ENCODE measurements around the gene ANO9.
A peak's percentile ranks its signal among the peaks of the same experiment; 100 is the strongest.
"Not testable (repeated sequence)": the region's sequence is repeated elsewhere in the genome, so short reads cannot be mapped to it uniquely, and the experiment has no call there.

ANO9 gene

DNA sequence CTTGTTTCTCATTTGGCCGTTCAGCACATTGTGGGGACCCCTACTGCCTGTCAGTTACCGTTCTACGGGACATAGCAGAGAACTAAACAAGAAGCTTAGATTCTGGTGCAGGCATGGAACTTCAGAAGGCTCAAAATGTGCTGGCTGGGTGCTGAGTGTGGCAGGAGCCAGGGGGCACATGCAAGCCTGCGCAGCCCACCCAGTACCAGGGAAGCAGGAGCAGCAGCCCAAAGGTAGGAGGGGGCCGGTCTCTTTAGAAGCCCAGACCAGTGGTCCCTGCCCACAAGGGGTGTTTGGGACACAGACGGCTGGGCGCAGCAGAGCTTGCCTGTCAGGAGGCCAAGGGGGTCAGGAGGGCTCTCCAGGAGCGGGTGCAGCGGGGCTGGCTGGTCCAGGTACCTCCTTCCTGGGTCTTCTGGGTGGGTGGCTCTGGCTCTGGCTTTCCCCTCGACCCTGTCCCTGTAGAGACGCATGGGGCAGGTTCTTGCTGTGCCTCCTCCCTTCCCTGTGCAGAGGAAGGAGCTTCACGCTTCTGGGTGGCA is 10.5 kb upstream of the ANO9 start:
- no peak for DNase-seq

DNA sequence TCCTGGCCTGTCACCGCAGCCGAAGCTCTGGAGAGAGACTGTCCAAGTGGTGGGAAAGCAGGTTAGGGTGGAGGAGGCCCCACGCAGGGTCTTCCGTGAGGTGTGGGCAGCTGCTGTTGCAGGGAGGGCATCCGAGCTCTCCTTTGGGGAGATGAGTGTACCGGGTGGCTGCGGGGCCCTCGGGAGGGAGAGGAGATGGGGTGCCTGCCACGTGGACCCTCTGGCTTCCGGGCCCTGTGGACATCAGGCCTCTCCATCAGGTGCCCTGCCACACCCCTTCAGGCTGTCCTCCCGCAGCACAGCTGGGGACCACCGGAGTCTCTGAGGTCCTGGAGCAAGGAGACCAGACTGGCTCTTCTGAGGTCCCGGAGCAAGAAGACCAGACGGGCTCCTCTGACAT is 9.9 kb upstream of the ANO9 start:
- DNase-seq: no peak

DNA sequence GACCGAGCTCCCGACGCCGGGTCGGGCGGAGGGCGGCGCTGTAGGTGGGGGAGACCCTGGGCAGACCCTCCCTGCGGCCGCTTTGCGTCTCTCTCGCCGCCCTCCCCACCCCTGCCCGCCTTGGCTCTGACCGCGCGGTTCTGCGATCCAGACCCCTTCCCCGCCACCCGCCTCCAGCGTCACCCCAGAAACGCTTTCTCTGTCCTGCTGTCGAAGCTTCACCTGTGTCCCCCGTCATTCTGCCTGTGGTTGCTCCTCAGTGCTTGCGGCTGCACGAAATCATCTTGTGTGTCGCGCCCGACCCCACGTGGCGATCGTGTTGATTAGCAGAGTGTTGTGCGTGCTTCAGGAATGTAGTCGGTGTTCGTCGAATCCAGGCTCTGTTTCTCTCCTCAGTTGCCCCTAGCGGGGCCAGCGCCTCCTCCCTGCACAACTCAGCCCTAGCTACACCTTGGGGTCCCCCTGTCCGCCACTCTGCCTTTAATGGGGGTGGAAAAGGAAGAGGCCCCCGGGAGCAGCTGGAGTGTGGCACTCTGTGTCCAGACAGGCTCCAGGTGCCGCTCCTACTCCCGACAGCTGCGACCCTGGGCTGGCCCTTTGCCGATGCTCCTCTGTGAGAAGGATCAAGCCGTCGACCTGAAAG is 9.1 kb upstream of the ANO9 start:
- DNase-seq: peak; percentile 58

DNA sequence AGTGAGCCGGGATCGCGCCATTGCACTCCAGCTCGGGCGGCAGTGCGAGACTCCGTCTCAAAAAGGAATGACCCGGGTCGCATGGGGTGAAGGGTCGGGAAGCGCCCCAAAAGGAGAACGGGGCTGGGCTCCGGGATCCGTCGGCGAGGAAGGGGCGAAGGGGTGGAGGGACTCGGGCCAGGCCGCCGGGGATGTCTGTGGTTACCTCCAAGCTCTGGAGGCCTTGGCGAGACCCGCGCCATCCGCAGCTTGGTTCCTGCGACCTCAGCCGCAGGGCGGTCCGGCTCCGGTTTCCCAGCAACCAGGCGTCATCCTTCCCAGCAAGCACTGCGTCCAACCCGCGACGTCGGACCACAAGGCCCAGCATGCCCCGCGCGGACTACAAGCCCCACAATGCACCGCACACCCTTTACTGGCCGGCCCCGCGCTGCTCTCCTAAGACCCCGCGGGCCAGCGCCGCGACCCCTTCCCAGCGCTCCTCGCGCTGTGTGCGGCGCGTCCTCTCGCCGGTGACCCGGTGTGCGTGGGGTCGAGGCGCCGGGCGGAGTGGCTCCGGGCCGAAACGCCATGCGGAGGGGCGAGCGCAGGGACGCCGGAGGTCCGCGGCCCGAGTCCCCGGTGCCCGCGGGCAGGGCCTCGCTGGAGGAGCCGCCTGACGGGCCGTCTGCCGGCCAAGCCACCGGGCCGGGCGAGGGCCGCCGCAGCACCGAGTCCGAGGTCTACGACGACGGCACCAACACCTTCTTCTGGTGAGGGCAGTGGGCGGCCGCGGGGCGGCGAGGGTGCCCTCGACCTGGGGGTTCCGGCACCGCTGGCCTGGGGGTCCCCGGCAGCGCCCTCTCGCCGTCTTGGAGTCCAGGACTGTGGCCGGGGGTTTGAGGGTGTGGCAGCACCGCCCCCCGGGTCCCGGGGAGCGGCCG is 8.3 kb upstream of the ANO9 start, which contains the start of gene PTDSS2:
Gene PTDSS2 (plus strand): TSS at position 391 of the 920 bp plus-strand sequence. CDS start 177 bp downstream, at position 568.
- peak; percentile 99 for DNase-seq

DNA sequence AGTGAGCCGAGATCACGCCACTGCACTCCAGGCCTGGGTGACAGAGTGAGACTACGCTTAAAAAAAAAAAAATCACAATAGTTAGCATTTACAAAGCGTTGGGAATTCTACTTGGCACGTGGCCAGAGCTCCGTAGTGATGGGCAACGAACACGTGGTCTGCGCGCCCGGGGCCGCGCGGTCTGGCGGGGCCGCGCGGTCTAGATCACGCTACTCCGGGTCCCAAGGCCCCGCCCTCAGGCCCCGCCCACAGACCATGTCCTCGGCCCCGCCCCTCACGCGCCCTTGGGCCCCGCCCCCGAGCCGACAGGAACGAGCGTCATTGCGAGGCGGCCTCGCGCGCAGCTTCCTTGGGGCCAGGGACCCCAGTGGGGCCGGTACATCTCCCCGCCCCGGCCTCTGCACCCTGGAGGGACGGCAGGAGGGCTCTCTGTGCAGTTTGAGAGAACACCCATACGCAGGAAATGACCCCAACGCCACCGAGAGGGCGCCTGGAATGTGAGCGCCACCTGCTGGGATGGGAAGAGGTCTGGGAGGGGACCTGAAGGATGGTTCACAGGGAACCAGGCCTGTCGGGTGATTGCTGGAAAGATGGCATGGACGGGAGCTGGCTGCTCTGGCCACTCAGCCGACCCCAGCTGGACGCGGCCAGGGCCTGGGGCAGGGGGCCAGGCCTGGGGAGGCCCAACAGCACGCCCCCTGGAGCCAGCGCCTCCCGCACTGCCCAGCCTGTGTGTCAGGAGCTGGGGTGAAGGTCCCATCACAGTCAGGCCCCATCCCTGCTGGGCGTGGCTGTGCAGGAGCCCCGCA is 6.3 kb upstream of the ANO9 start:
- peak; percentile 95 for DNase-seq

DNA sequence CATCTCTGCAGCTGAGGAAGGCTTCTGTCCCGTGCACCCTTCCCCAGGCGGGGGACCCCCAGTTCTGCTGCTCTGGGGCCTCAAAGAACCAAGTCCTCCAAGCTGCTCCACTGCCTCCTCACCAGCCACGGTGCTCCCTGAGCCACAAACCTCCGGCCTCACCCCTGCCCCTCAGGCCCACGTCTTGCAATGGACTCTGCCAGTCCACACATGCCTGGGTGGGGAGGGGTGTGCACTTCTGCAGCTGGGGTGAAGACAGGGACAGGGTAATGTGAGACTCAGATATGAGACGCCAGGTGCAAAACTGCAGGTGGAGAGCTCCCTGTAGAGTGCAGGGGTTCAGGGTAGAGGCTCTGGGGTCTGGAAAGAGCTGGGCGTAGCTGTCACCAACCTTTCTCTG is 5.1 kb upstream of the ANO9 start:
- DNase-seq: no peak

DNA sequence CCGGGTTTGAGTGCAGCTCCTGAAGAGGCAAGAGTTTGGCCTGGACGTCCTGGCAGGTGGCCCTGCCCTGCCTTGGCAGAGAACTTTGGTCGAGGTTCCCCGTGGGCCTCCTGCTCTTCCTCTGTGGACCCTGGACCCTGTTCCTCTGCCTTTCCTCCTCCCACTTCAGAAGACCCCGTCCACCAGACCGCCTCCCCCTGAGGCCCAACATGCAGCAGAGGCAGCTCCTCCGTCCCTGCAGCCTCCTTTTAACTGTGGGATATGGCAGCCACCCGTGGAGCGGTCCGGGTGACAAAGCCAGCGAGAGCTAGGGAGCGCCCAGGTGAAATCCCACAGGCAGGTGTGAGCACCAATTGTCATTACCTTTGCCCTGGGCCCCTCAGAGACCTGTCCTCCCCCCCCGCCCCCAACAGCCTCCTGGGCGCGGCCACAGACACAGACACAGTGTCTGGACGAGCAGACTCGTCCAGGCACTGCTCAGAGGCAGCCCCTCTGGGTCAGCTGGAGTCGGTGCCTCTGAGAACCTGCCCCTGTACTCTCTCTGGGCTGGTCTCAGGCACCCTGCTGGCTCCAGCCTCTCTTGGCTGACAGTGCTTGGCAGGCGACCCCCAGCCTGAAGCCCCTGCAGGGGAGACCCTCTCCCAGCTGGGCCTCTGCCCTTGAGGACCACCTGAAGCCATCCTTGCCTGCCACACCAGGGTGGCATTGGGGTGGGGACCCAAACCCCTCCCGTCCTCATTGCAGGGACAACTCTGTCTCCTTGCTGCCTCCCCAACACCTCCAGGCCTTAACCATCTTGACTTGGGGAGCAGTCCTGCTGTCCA is 4.2 kb upstream of the ANO9 start:
- no peak for DNase-seq

DNA sequence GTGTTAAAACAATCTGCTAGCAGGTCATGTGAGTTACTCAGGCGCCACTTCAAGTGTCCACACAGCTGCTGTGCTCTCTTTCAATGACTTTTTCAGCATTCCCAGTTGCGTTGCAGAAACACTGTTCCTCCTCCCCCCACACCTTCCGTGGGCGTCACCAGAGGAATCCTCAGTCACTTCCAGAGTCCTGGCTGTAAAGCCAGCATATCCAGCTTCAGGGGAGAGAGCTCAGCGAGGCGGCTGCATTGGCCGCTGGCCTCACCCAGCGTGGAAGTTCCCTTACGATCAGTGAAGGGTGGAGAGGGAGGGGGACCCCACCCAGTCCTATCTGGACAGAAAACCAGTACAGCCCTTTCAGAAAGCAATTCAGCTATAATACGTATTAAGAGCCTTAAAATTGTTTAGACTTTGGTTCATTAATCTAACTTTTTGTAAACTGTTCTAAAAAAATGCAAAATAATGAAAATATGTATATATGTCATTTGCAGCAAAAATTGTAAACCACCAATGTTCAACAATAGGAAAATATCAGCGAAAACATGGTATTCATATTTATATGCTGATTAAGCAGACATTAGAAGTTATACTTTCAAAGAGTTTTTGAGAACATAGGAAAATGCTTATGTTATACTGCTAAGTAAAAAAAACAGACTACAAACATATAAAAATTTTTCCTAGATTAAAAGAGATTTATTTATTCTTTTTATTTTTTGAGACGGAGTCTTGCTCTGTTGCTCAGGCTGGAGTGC is 2.8 kb upstream of the ANO9 start:
- DNase-seq: no peak

DNA sequence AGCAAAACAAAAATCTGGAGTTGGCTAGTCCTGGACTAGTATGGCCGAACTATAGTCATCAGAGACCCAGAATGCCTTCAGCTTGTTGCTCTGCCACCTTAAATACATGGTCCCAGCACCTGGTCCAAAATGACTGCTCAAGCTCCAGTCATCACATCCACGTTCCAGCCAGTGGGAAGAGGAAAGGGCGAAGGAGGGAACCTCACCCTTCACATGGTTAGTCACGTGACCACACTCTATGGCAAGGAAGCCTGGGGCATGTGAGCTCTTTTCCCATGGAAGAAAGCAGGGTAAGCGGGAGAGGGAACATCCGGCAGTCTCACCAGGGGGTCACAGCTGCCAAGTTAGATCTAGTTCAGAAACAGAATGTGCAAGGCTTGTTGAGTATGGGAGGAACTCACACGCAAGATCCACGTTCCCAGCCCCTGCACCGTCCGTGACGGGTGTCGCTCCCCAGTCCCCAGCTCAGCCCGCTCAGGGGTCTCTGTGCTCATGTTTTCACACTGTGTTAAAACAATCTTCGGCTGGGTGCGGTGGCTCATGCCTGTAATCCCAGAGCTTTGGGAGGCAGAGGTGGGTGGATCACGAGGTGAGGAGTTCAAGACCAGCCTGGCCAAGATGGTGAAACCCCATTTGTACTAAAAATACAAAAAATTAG is 1.9 kb upstream of the ANO9 start:
- DNase-seq: peak; percentile 50

DNA sequence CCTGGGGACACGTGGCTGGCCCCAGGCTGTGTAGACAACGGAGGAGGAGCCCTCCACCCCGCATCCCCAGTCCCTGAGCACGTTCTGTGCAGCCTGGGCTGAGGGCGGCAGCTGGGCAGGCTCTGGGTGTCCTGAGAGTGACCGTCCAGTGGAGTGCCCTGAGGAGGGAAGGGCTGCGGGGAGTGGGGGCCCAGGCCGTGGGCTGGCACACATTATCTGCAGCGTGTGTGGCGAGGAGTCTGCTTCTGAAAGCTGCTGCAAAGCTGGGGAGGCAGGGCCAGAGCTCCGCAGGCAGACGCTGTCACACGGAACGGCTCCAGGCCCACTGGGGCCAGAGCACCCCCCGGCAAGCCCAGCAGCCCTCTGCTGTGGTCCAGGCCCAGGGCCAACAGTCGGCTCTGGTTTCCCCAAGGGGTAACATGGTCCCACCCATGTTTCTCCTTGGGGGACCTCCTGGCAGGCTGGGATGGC is 835 bp upstream of the ANO9 start:
- DNase-seq: no peak

DNA sequence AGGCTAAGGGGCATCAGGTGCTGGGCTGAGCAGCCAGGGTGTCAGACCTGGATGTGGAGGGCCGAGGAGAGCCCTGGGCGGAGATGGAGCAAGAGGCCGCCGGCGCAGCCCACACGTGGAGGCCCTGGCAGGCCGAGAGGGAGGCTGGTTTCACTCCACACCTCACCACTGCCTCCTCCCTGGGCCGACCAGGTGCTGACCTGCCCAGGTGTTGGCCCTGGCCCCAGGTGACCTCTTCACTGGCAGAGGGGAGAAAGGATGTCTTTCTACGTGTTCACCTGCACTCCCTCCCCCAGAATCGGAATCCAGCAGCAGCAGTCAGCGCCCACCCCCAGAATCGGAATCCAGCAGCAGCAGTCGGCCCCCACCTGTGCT is 781 bp downstream of the ANO9 start:
- DNase-seq: no peak

DNA sequence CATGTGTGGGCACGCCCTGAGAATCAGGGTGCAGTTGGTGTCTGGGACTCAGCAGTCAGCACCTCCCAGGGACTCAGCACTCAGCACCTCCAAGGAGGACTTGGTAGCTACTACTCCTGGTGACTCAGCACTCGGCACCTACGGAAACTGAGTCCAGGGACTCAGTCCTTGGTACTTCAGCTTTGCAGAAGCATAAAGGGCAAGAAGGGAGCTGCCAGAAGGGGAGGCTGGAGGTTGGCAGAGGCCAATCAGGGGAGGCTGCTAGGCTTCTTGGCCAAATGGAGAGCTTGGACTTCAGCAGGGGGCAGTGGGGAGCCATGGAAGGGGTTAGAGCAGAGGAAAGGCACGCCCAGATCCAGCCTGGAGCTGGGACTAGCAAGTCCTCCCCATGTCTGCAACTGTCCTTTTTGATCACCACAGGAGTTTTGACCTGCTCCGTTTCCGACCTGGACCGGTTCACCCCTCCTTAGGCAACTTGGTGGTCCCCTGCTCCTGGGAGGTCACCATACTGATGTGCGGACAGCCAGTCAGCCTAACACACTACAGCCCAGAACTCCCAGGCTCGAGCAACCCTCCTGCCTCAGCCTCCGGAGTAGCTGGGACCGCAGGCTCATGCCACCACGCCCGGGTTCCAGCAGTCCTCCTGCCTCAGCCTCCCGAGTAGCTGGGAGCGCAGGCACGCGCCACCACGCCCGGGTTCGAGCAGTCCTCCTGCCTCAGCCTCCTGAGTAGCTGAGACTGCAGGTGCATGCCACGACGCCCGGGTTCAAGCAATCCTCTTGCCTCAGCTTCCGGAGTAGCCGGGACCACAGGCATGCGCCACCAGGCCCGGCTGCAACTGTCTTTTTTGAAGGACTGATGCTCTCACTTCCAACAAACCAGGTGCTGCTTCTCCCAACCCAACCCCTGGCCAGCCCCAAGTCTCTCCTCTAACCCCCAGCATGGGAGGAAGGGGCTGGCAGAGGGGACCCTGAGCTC is 1.5 kb downstream of the ANO9 start:
- no peak for DNase-seq

DNA sequence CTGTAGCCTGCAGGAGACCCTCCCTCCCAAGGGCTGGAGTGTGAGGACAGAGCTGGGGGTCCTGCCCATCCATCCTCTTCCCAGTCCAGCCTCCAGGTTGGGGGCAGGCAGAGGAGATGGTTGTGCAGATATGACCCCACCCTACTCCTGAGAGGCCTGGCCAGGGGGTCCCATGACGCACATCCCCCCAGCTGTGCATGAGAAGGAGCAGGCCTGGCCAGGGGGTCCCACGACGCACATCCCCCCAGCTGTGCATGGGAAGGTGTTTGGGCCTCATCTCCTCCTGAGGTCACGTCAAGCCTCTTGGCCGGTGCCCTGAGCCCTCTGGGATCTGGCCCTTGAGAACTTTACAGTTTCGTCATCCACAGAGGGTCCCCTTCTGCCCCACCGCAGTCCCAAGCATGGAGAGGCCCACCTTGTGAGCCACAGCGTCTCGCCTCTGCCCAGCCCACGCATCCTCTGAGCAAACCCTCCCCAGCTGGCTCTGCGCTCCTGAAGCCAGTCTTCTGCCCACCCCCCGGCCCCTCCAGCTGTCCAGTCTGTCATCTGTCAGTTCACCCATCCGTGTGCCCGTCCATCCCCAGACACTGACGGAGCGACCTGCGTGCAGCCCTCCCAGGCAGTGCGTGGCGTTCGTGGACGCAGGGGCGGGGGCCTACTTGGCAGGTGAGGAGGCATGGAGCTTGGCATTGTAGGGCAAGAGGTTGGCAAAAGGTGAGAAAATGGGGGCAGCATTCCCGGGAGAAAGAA is 2.3 kb downstream of the ANO9 start:
- no peak for DNase-seq

DNA sequence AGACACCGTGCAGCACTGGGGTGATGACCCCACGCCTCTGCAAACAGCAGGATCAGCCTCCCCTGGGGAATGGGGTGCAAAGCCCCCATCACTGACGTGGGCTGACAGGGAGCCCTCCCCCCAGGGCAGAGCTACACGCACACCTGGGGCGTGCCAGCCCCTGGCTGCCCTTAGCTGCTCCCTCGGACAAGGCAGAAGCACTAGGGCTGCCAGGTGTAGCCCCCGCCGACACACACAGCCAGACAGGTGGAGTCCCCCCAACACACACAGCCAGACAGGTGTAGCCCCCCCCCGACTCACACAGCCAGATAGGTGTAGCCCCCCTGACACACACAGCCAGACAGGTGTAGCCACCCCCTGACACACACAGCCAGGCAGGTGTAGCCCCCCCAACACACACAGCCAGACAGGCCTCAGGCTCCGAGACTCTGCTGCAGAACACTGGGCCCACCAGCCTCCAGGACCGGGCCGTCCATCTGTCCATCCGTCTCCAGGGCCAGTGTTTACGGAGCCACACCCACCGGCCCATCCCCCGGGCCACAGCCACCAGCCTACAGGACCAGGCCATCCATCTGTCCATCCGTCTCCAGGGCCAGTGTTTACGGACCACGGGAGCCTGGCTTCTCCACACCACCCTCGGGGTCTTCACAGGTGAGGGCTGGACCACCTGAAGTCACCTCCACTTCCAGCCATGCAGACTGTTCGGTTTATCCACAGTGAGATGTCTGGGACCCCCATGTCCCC is 3.5 kb downstream of the ANO9 start:
- DNase-seq: no peak

DNA sequence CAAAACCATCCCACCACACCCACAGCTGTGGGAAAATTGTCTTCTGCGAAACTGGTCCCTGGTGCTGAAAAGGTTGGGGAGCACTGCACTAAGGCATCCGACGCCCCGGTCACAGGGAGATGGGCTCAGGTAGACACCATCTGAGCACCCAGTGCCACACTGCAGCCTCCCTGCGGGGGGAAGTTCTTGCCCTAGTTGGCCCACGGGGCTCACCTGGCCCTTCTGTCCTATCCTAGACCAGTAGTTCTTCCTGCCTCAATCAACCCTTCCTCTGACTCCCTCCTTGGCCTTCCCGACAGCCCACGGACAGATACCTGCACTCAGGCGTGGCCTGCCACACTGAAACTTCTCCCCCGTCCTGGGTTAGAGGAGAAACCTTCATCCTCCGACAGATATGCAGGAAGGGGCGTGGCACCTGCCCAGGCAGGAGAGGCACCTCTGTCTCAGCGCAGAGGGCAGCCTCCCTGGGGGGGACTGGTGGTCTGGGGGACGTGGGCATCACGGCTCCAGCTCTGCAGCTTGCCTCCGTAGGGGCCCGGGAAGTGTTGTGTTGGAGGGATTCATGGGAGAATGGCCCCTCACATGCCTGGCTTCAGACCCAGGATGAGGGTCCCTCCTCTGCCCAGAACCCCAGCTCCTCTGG is 4.5 kb downstream of the ANO9 start:
- no peak for DNase-seq

DNA sequence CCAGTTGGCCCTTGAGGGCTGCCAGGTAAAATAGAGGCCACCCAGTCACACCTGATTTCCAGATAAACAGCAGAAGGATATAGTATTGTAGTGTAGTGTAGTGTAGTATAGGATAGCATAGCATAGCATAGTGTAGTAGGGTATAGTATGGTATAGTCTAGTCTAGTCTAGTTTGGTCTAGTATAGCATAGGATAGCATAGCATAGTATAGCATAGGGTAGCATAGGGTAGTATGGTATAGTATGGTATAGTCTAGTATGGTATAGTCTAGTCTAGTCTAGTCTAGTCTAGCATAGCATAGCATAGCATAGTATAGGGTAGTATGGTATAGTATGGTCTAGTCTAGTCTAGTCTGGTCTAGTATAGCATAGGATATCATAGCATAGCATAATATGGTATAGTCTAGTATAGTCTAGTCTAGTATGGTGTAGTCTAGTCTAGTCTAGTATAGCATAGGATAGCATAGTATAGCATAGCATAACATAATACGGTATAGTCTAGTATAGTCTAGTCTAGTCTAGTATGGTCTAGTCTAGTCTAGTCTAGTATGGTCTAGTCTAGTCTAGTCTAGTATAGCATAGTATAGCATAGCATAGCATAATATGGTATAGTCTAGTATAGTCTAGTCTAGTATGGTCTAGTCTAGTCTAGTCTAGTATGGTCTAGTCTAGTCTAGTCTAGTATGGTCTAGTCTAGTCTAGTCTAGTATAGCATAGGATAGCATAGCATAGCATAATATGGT is 6.6 kb downstream of the ANO9 start:
- DNase-seq: not testable (repeated sequence)

DNA sequence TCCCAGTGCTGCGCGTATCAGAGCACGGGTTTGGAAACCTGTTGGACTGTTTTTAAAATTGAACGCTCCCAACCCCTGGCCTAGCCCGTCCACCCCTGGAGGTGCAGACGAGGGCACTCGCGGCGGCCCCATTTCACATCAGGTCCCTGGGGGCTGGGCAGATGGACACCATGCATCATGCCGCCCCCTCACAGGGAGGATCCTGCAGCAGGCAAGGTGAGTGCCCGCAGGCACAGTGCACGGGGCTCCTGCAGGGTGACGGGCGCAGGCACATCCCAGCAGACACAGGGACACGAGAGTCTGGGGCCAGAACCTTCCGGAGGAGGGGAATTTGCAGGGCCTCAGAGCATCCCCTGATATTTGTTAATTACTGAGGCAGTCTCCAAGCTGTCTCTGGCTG is 7.3 kb downstream of the ANO9 start:
- no peak for DNase-seq

All from retina (tissue), 1 donor.